ENCODE measurements around the gene KLHL21. TPM values are rescaled to one million over a fixed set of nuclear protein-coding genes. Genes with fewer than 3 reads are reported as not detected.
"Not testable (repeated sequence)": the region's sequence is repeated elsewhere in the genome, so short reads cannot be mapped to it uniquely, and the experiment has no call there.

KLHL21 gene
- total and polyA plus RNA-seq, 8 donors: 10.8 to 31.3 (median 16.8) TPM

DNA sequence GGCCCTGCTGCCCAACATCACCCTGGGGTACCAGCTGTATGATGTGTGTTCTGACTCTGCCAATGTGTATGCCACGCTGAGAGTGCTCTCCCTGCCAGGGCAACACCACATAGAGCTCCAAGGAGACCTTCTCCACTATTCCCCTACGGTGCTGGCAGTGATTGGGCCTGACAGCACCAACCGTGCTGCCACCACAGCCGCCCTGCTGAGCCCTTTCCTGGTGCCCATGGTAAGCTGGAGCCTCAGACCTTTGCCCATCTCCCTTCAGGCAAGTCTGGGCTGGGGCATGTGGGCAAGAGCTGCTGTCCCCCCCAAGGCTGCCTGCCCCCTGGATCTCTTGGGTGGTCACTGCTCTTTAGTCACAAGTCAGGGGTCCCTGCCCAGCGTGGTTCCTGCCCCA is 31.7 kb downstream of the KLHL21 start:
- Histone ChIP-seq H3K27ac (no peak overlapping the region), H3K4me3 (no peak overlapping the region), H3K36me3 (no peaks in the 10 kb centered on the region), H3K27me3 (no peaks in the 10 kb centered on the region), H3K9me3 (no peaks in the 10 kb centered on the region), H3K4me1 (no peaks in the 10 kb centered on the region)
- TF ChIP-seq, protein P1, sequence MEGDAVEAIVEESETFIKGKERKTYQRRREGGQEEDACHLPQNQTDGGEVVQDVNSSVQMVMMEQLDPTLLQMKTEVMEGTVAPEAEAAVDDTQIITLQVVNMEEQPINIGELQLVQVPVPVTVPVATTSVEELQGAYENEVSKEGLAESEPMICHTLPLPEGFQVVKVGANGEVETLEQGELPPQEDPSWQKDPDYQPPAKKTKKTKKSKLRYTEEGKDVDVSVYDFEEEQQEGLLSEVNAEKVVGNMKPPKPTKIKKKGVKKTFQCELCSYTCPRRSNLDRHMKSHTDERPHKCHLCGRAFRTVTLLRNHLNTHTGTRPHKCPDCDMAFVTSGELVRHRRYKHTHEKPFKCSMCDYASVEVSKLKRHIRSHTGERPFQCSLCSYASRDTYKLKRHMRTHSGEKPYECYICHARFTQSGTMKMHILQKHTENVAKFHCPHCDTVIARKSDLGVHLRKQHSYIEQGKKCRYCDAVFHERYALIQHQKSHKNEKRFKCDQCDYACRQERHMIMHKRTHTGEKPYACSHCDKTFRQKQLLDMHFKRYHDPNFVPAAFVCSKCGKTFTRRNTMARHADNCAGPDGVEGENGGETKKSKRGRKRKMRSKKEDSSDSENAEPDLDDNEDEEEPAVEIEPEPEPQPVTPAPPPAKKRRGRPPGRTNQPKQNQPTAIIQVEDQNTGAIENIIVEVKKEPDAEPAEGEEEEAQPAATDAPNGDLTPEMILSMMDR (IDR thresholded peaks at IDR 0.05): no peak
- WGBS, 2 donors: 72 to 80% methylated on average over 5 of the region's 5 CpGs
- intact Hi-C loops (cut with DNase I): no loop called here
- FAIRE-seq: no peak
- DNase-seq: no peak
- ATAC-seq: no peak

DNA sequence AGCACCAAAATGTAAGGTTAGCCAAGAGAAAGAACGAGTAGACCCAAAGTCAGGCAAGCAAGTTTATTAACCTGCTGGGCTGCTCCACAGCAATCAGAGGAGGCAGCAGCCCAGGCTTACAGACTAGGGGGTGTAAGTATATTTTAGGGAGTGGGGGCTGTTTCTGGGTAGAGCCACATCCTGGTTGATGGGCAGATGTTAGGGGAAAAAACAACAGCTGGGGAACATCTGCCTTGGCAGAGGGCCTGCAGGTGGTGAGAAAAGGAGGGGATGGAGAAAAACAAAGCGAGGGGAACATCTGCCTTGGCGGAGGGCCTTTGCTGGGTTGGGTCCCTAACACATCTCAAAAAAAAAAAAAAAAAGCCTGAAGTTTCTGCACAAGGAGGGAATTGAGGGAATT is 32.6 kb downstream of the KLHL21 start:
- WGBS, 2 donors: 76 to 88% methylated on average over 3 of the region's 3 CpGs
- Histone ChIP-seq H3K27me3 (no peaks in the 10 kb centered on the region), H3K27ac (no peak overlapping the region), H3K36me3 (no peaks in the 10 kb centered on the region), H3K4me3 (no peak overlapping the region), H3K9me3 (no peaks in the 10 kb centered on the region), H3K4me1 (no peaks in the 10 kb centered on the region)
- ATAC-seq (no peak), DNase-seq (no peak), FAIRE-seq (no peak)
- TF ChIP-seq, protein P1 (IDR thresholded peaks at IDR 0.05): no peak
- intact Hi-C loops (cut with DNase I): no loop called here

DNA sequence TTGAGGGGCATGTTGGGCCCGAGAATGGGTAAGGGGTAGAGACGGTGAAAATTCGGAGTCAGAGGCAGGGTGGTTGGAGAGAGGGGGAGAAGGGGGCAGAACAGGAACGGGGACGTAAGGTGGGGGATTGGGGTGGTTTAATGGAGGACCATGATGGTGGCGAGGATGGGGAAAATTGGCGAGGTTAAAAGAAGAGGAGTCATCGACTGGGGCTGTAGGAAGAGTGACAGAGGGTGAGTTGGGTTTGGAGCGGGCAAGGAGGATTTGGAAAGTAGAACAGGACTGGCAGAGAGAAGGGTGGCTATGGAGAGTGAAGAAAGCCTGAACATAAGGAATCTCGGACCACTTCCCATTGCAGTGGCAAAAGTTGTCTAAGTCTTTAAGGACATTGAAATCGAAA is 33.6 kb downstream of the KLHL21 start:
- ATAC-seq (no peak), FAIRE-seq (no peak), DNase-seq (no peak)
- H3K27ac ChIP-seq: no peak overlapping the region
- WGBS, 2 donors: 75 to 82% methylated on average over 11 of the region's 11 CpGs
- TF ChIP-seq, protein P1 (IDR thresholded peaks at IDR 0.05): no peak
- no peaks in the 10 kb centered on the region for H3K27me3 ChIP-seq
- H3K4me1 ChIP-seq: no peaks in the 10 kb centered on the region
- no peaks in the 10 kb centered on the region for H3K9me3 ChIP-seq
- H3K36me3 ChIP-seq: no peaks in the 10 kb centered on the region
- intact Hi-C loops (cut with DNase I): no loop called here
- H3K4me3 ChIP-seq: no peak overlapping the region

DNA sequence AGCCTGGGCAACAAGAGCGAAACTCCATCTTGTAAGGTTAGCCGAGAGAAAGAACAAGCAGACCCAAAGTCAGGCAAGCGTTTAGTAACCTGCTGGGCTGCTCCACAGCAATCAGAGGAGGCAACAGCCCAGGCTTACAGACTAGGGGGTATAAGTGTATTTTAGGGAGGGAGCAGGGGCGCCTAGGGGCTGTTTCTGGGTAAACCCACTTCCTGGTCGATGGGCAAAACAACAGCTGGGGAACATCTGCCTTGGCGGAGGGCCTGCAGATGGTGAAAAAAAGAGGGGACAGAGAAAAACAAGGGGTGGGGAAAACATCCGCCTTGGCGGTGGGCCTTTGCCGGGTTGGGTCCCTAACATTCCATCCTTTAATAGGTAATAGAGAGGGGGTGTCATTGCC is 42.4 kb downstream of the KLHL21 start:
- FAIRE-seq (no peak), ATAC-seq (no peak), DNase-seq (no peak)
- TF ChIP-seq, protein P1 (IDR thresholded peaks at IDR 0.05): no peak
- Histone ChIP-seq H3K27ac (no peak overlapping the region), H3K36me3 (no peaks in the 10 kb centered on the region), H3K9me3 (no peaks in the 10 kb centered on the region), H3K4me3 (no peak overlapping the region), H3K4me1 (no peaks in the 10 kb centered on the region), H3K27me3 (no peaks in the 10 kb centered on the region)
- 60 to 62% methylated on average over 9 of the region's 9 CpGs for WGBS, 2 donors
- intact Hi-C loops (cut with DNase I): no loop called here

DNA sequence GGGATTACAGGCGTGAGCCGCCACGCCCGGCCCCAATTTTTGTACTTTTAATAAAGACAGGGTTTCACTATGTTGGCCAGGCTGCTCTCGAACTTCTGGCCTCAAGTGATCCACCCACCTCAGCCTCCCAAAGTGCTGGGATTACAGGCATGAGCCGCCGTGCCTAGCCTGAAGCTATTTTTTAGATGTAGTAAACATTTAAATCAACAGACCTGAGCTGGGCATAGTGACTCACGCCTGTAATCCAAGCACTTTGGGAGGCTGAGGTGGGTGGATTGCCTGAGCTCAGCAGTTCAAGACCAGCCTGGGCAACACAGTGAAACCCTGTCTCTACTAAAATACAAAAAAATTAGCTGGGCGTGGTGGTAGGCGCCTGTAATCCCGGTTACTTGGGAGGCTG is 43.5 kb downstream of the KLHL21 start:
- intact Hi-C loops (cut with DNase I): loop anchor here in 1 of 3 donors (10.0 kb wide), 1 partner anchor 86 kb away; no protein-coding TSS in a partner anchor
- FAIRE-seq, H3K4me1 ChIP-seq, DNase-seq, H3K4me3 ChIP-seq, ATAC-seq, H3K27me3 ChIP-seq, H3K36me3 ChIP-seq, H3K27ac ChIP-seq, H3K9me3 ChIP-seq: not testable (repeated sequence)
- 64 to 78% methylated on average over 11 of the region's 11 CpGs for WGBS, 2 donors
